Gastroesophageal sphincter (tissue), 4 donors: ENCODE results near the gene TNFRSF19. TPM values are rescaled to one million over a fixed set of nuclear protein-coding genes. Genes with fewer than 3 reads are reported as not detected.

Source experiments
- ATAC-seq: fragments of 150-250 bp; one replicate; pipeline ENCODE4 v1.9.1; 2016; ENCODE audit warnings: mild to moderate bottlenecking, moderate library complexity
- H3K27ac ChIP-seq, 4 donors: fragments of 200-600 bp; sonication (generic) in 3 of 4; 1 replicate in 3 of 4; 2 replicates in 1 of 4; pipeline ENCODE4 v1.5.1; 2016 to 2019
- H3K27me3 ChIP-seq: fragments of 200-600 bp; sonication (generic); one replicate; pipeline ENCODE4 v1.5.1; 2019
- H3K36me3 ChIP-seq, 2 donors: fragments of 200-600 bp; sonication (generic); one replicate each; pipeline ENCODE4 v1.5.1; 2019; ENCODE audit warnings: control low read depth in 1 of 2
- H3K4me1 ChIP-seq, 3 donors: fragments of 200-600 bp; sonication (generic); 1 replicate in 2 of 3; 2 replicates in 1 of 3; pipeline ENCODE4 v1.5.1; 2016 to 2019; ENCODE audit warnings: control low read depth in 2 of 3
- H3K4me3 ChIP-seq, 2 donors: fragments of 200-600 bp; sonication (generic); one replicate each; pipeline ENCODE4 v1.5.1; 2019; ENCODE audit warnings: mild to moderate bottlenecking in 1 of 2, moderate library complexity in 1 of 2
- H3K9me3 ChIP-seq, 3 donors: fragments of 200-600 bp; sonication (generic); one replicate each; pipeline ENCODE4 v1.5.1; 2017 to 2019; ENCODE audit warnings: control low read depth in 2 of 3
- CTCF ChIP-seq, 4 experiments: fragments of 200-600 bp in 2 of 4; fragments of 450-650 bp in 2 of 4; sonication (generic) in 1 of 4; IDR thresholded peaks; one replicate each; pipeline ENCODE4 v1.5.1; 2017 to 2019; ENCODE audit warnings: antibody characterized with exemption in 4 of 4, mild to moderate bottlenecking in 2 of 4, moderate library complexity in 2 of 4
- EP300 ChIP-seq: sonication (generic); formaldehyde crosslinking; IDR thresholded peaks from one replicate; pipeline ENCODE4 v1.6.1; 2017; ENCODE audit warnings: antibody characterized with exemption, mild to moderate bottlenecking
- POLR2A ChIP-seq, 2 donors: fragments of 450-650 bp; IDR thresholded peaks; one replicate each; pipeline ENCODE4 v1.6.1; 2017; ENCODE audit warnings: antibody characterized with exemption in 2 of 2, mild to moderate bottlenecking in 2 of 2, moderate library complexity in 1 of 2
- POLR2AphosphoS5 ChIP-seq: sonication (generic); formaldehyde crosslinking; IDR thresholded peaks from one replicate; pipeline ENCODE4 v1.6.1; 2017; ENCODE audit warnings: antibody characterized with exemption
- WGBS, 2 donors: methylation state at CpG; one replicate each; pipeline ENCODE4 v1.1.5; 2018; ENCODE audit warnings: low coverage in 1 of 2; 5-methylcytosine and 5-hydroxymethylcytosine counted together
- total RNA-seq, 4 donors: library from RNA; depleted of rRNA; stranded (reverse); fragments of >200 nt; gene quantifications; one replicate each; pipeline ENCODE4 v1.1.0, GENCODE V29; 2016

Gene TNFRSF19
- total RNA-seq, 4 donors from 2014 or later, result 4.1 to 14.7 (median 8.2) TPM

DNA sequence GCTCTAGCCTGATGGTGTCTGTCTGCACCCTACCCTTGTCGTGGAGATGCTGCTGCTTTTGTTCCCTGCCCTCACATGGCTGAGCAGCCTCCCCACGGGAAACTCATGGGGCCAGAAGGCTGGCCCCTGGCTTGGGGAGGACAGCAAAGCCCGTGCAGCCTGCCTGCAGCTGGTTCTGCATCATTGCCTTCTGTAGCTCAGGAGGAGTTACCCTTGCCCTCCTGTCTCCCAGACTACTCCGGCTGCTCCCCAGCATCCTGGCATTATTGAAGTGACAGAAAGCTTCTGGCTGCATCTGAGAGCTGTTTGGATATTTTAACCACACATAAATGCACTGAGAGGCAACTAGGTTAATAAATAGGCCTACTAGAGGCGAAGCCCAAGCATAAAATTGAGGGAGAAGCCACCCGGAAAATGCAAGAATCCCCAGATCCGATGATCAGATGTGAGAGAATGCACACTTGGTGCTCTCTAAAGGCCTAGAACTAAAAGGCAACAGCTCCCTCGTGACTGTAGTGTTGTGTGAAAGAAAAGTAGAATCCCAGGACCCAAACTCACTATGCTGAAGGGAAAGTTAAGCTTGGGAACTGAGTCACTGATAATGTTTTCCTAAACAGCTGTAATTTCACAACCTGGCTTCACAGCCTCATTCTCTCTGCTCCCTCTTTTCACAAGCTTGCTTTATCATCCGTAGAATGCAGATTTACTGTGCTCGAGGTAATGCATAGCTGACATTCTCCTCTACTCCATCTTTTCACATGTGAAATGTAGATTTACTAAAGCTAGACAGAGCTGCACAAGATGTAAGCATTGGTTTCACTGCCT lies 110.8 kb downstream of the TNFRSF19 start:
- Histone ChIP-seq H3K27me3 (no peaks in the 10 kb centered on the region), H3K36me3 (no peaks in the 10 kb centered on the region), H3K4me1 (no peaks in the 10 kb centered on the region), H3K9me3 (peaks cover 0 to 12% (median 0%) of the 10 kb centered on the region in 3 donors), H3K27ac (no peak overlapping the region), H3K4me3 (no peak overlapping the region)
- TF ChIP-seq POLR2AphosphoS5 (no peak), EP300 (no peak), POLR2A (IDR thresholded peaks at IDR 0.05) (no peak), CTCF (IDR thresholded peaks at IDR 0.05) (no peak)
- 67 to 82% methylated on average over 3 to 6 of the region's 10 CpGs for WGBS, 2 donors
- no peak for ATAC-seq

DNA sequence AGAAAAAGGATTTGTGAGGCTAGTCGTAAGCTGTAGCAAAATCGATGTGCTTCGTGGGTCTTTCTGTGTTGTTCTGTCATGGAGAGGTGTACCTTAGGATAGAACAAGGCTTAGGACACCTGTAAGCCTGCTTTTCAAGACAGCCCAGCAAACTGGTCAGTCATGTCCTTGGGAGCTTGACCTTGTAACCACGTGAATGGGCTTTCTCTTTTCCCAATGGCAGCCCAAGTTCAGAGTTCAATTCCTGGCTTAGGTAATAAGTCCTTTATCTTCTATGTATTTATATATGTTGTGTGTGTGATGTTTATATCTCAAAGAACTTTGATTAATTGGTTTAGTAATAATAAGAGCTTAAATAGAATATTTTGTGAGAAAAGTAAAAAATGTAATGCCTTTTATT lies 112.9 kb downstream of the TNFRSF19 start:
- WGBS, 2 donors, result 70 to 87% methylated on average over 4 of the region's 4 CpGs
- Histone ChIP-seq H3K27ac (no peak overlapping the region), H3K9me3 (peaks cover 0 to 12% (median 0%) of the 10 kb centered on the region in 3 donors), H3K4me1 (no peaks in the 10 kb centered on the region), H3K27me3 (no peaks in the 10 kb centered on the region), H3K4me3 (no peak overlapping the region), H3K36me3 (no peaks in the 10 kb centered on the region)
- ATAC-seq, result no peak
- no peak for TF ChIP-seq POLR2AphosphoS5
- no peak for TF ChIP-seq EP300
- no peak for TF ChIP-seq CTCF (IDR thresholded peaks at IDR 0.05)
- TF ChIP-seq POLR2A (IDR thresholded peaks at IDR 0.05), result no peak

- no peak overlapping the region for H3K27ac ChIP-seq
- peaks cover 0 to 12% (median 0%) of the 10 kb centered on the region in 3 donors for H3K9me3 ChIP-seq
- TF ChIP-seq POLR2AphosphoS5 (no peak), EP300 (no peak), CTCF (IDR thresholded peaks at IDR 0.05) (no peak), POLR2A (IDR thresholded peaks at IDR 0.05) (no peak)
- WGBS, 2 donors, result 93 to 95% methylated on average over 2 of the region's 2 CpGs
- ATAC-seq, result no peak
- no peaks in the 10 kb centered on the region for H3K4me1 ChIP-seq
- no peaks in the 10 kb centered on the region for H3K27me3 ChIP-seq
- H3K36me3 ChIP-seq, result no peaks in the 10 kb centered on the region
- H3K4me3 ChIP-seq, result no peak overlapping the region
Measured at GRCh38 chr13:23684647-23685046, 114.4 kb downstream of the TNFRSF19 start.

- Histone ChIP-seq H3K4me1 (no peaks in the 10 kb centered on the region), H3K4me3 (no peak overlapping the region), H3K27ac (no peak overlapping the region), H3K9me3 (peaks cover 0 to 12% (median 0%) of the 10 kb centered on the region in 3 donors), H3K36me3 (no peaks in the 10 kb centered on the region), H3K27me3 (no peaks in the 10 kb centered on the region)
- 68 to 77% methylated on average over 1 of the region's 1 CpG for WGBS, 2 donors
- no peak for ATAC-seq
- TF ChIP-seq POLR2AphosphoS5, result no peak
- TF ChIP-seq POLR2A (IDR thresholded peaks at IDR 0.05), result no peak
- no peak for TF ChIP-seq CTCF (IDR thresholded peaks at IDR 0.05)
- no peak for TF ChIP-seq EP300
Measured at GRCh38 chr13:23685416-23685815, 115.2 kb downstream of the TNFRSF19 start.

DNA sequence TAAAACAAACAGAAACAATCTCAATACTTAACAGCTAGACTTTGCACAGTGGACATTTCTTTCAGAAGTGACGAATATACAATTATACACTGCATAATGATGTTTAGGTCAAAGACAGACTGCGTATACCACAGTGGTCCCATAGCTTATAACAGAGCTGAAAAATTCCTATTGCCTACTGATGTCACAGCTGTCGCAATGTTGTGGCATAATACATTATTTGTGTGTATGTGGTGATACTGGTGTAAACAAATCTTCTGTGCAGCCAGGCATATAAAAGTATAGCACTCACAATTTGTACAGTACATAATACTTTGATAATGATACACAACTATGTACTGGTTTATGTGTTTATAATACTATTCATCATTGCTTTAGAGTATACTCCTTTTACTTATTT lies 116.7 kb downstream of the TNFRSF19 start:
- H3K27ac ChIP-seq, result no peak overlapping the region
- H3K4me1 ChIP-seq, result no peaks in the 10 kb centered on the region
- ATAC-seq, result no peak
- peaks cover 0 to 12% (median 0%) of the 10 kb centered on the region in 3 donors for H3K9me3 ChIP-seq
- WGBS, 2 donors, result 90 to 96% methylated on average over 3 of the region's 3 CpGs
- TF ChIP-seq POLR2AphosphoS5 (no peak), POLR2A (IDR thresholded peaks at IDR 0.05) (no peak), CTCF (IDR thresholded peaks at IDR 0.05) (no peak), EP300 (no peak)
- H3K4me3 ChIP-seq, result no peak overlapping the region
- H3K27me3 ChIP-seq, result no peaks in the 10 kb centered on the region
- no peaks in the 10 kb centered on the region for H3K36me3 ChIP-seq
